NCI-H748 treated with DMSO at 0.1 percent for 48 hours (cell line): ENCODE data around the gene ZNF670.

Experiments used
- DNase-seq: peaks from one replicate; lab custom pipeline; 2025; lab: John Stamatoyannopoulos, UW

Gene ZNF670

GRCh38 chr1:247103859-247104591 lies 25.4 kb upstream of the ZNF670 start, which contains the start of gene ZNF669:
ZNF669 (minus strand) TSS chr1:247104356; CDS start chr1:247104199, 157 bp downstream.
- peak; percentile 77 for DNase-seq

GRCh38 chr1:247102381-247102780 lies 23.8 kb upstream of the ZNF670 start:
- DNase-seq: no peak

GRCh38 chr1:247100676-247101279 lies 22.2 kb upstream of the ZNF670 start:
- no peak for DNase-seq

GRCh38 chr1:247096958-247097357 lies 18.3 kb upstream of the ZNF670 start:
- DNase-seq: no peak

- no peak for DNase-seq
Measured at GRCh38 chr1:247096544-247096943, 17.9 kb upstream of the ZNF670 start.

GRCh38 chr1:247096112-247096511 lies 17.5 kb upstream of the ZNF670 start:
- no peak for DNase-seq

GRCh38 chr1:247090455-247090854 lies 11.8 kb upstream of the ZNF670 start:
- DNase-seq: no peak

- DNase-seq: no peak
Measured at GRCh38 chr1:247089616-247090375, 11.2 kb upstream of the ZNF670 start.

- DNase-seq: no peak
Measured at GRCh38 chr1:247088967-247089366, 10.4 kb upstream of the ZNF670 start.

GRCh38 chr1:247087256-247087655 lies 8.6 kb upstream of the ZNF670 start:
- no peak for DNase-seq

- DNase-seq: no peak
Measured at GRCh38 chr1:247085310-247085709, 6.7 kb upstream of the ZNF670 start.

GRCh38 chr1:247084771-247085170 lies 6.2 kb upstream of the ZNF670 start:
- DNase-seq: no peak

GRCh38 chr1:247079141-247079874 lies 697 bp upstream of the ZNF670 start:
- DNase-seq: no peak

- DNase-seq: peak; percentile 9
Measured at GRCh38 chr1:247077876-247078257, 744 bp downstream of the ZNF670 start.

GRCh38 chr1:247077213-247077612 lies 1.4 kb downstream of the ZNF670 start:
- DNase-seq: no peak

GRCh38 chr1:247070645-247071044 lies 8.0 kb downstream of the ZNF670 start:
- no peak for DNase-seq

- DNase-seq: no peak
Measured at GRCh38 chr1:247064304-247064703, 14.3 kb downstream of the ZNF670 start.

- no peak for DNase-seq
Measured at GRCh38 chr1:247060771-247061170, 17.8 kb downstream of the ZNF670 start.

GRCh38 chr1:247056071-247056470 lies 22.5 kb downstream of the ZNF670 start:
- no peak for DNase-seq

GRCh38 chr1:247054992-247055415 lies 23.6 kb downstream of the ZNF670 start:
- DNase-seq: no peak

GRCh38 chr1:247047702-247048101 lies 30.9 kb downstream of the ZNF670 start:
- no peak for DNase-seq

GRCh38 chr1:247047260-247047659 lies 31.4 kb downstream of the ZNF670 start:
- DNase-seq: no peak
